NCI-H2081 (cell line): ENCODE measurements around the gene TESK2.
A peak's percentile ranks its signal among the peaks of the same experiment; 100 is the strongest.

ENCODE experiments used
- DNase-seq, 2 experiments: peaks; one replicate each; lab custom pipeline; 2025; lab: John Stamatoyannopoulos, UW

The TESK2 gene

GRCh38 chr1:45303520-45304310, 187.2 kb downstream of the TESK2 start:
- peak; percentile 98 to 100 for DNase-seq

GRCh38 chr1:45302505-45303150, 188.3 kb downstream of the TESK2 start:
- no peak for DNase-seq

GRCh38 chr1:45300669-45300997, 190.3 kb downstream of the TESK2 start:
- DNase-seq = no peak

- peak; percentile 83 to 86 for DNase-seq
Measured at GRCh38 chr1:45299981-45300668, 190.8 kb downstream of the TESK2 start.

GRCh38 chr1:45299296-45299695, 191.7 kb downstream of the TESK2 start:
- DNase-seq = no peak

- no peak for DNase-seq
Measured at GRCh38 chr1:45297666-45298356, 193.2 kb downstream of the TESK2 start.
